HG03378 (cell line): ENCODE measurements around the gene CYP2C9.

ENCODE experiments used
- ATAC-seq: cut with Tn5 transposase; IDR thresholded peaks from one replicate; pipeline ENCODE4 v1.9.1; 2021; ENCODE audit warnings: mild to moderate bottlenecking, moderate library complexity; ENCODE audit not compliant: unreplicated experiment

The CYP2C9 gene

DNA sequence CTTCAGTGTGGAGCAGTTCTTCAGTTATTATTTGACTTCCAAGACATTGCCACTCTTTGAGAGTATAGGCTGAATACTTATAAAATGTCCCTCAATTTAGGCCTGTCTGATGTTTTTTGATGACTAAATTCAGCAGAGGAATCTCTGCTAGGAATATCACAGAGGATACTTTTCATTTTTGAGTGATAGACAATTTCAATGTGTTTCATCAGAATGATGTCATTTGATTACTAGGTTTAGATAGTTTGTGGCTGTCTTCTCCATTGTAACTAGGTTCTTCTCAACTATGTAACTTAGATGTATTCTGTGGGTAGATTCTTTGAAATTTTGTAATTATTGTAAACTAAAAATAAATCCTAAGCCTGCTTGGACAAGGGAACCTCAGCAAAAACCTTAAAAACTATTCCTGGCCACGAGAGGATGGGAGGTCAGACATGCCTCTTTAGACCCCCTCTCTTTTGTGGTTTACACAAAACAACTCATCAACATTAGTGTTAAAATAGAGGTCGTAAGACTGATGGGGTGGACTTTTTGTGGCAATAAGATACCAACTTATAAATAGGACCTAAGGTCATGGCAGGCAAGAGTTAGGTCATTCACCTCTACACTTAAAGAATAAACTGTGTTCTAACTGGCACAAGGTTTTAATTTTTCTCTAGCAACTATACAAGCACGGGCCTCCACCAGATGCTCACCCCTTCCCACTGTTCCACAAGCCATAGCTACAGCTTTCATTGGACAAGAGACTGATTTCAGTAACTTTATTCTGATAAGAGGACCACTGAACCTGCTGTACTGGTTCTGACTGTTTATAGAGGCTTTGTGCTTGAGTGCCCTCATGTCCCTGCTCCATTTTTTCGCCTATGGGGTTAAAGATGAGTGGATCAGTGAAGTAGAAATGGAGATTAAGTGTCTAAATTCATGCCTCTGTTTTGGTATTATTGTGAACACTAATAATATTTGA lies 97.2 kb downstream of the CYP2C9 start:
- ATAC-seq = no peak

- ATAC-seq = no peak
These were observed 100.8 kb downstream of the CYP2C9 start for GRCh38 chr10:95039281-95039680.
